ENCODE measurements around the gene IGFBP6.

The IGFBP6 gene

DNA sequence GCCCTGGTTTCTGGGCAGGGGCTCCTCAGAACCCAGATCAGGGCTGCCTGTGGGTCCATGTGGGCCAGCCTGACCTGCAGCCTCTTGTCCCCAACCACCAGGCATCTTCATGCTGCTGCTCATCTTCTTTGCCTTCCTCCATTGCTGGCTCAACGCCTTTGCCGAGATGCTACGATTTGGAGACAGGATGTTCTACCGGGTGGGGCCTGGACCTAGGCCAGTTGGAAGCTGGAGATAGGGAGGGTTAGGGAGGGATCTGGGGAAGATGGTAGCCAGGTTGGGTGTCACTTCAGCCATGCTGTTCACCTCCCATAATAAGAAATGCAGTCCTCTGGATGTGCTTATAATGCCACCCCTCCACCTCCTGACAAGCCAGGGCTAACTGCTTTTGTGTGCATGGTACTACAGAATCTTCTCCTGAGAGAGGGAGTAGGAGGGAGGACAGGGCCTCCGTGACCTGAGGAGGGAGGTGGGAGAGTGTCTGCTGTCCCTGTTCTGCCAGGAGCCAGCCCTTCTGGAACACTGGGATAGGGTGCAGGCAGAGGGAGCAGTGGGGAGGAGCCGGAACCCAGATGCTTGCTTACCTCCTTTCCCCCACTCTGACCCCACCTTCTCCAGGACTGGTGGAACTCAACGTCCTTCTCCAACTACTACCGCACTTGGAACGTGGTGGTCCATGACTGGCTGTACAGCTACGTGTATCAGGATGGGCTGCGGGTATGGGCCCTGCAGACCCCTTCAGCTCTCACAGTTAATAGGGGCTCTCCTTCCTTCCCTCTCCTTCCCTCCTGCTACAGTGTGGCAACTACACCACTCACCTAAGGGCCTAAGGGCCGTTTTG, 23.4 kb downstream of the IGFBP6 start:
- DNase-seq (ENCODE audit: low spot score) = no peak

DNA sequence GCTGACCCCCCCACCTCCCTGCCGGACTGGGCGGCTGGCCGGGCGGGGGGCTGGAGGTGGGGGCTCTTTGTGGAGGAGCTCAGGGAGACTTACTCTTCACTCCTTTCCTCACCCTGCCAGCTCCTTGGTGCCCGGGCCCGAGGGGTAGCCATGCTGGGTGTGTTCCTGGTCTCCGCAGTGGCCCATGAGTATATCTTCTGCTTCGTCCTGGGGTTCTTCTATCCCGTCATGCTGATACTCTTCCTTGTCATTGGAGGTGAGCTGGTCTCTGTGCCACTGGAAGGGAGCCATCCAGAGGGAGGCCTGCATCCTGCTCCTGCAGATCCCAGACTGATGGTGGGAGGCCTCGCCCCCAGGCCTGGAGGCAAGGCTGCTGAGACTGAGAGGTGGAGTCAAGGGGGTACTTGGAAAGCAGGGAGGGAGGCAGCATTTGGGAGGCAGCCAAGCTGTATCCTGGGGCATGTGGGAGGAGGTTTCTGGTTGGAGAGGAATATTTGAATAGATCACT, 25.5 kb downstream of the IGFBP6 start:
- DNase-seq (ENCODE audit: low spot score) = no peak

DNA sequence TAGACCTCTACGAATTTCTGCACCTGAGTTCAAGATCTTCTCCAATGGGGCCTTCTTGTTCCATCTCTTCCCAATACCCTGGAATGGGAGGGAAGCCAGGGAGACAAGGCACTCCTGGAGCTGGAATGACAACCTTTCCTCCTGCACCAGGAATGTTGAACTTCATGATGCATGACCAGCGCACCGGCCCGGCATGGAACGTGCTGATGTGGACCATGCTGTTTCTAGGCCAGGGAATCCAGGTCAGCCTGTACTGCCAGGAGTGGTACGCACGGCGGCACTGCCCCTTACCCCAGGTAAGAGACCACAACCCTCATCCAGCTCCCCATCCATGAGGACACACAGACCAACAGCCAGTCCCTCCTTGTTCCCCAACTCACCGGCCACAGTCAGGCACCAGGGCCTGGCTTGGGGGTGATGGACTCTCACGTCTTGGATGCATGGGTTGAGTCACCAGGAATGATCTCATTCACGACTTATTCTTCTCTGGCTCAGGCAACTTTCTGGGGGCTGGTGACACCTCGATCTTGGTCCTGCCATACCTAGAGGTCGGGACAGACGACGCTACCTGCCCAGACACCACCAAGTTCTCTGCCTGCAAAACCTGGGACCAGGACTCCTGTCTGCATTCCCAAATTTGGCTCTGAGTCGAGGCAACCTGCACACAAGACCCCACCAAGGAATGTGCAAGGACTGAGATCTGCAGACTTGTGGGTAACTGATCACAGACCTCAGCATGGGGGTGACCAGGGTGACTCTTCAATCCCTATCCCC, 26.3 kb downstream of the IGFBP6 start:
- DNase-seq (ENCODE audit: low spot score) = no peak

DNA sequence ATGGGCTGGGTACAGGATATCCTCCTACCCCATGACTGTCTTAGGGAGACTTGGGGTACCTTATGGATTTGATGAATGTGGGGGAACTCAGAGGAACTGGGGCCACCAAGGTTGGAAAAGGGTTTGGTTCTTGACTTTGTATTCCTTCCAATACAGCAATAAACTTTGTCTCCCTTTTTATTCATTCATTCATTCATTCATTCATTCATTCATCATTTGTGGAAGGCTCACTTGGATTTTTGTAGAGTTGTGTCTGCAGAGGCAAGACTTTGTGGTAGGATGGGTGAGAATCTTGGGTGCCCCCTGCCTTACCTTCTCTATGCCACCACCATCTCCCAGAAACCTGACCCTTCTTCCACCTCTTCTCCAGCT, 26.9 kb downstream of the IGFBP6 start:
- no peak for DNase-seq (ENCODE audit: low spot score)

DNA sequence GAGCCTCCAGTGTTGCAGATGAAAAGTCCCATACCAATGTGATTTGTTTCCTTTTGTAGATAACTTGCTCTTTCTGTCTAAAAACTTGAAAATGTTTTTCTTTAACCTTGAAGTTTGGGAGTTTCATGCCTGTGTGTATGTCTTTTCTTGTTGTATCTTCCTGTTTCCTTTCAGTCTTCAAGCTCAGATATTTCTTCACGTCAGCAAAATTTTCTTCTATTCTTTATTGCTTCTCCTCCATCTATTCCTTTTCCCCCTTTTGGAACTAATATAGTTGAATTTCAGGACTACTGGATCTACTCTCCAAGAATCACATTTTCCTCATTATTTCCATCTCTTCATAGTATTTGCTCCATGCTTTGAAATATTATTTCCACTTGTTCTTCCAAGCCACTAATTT, 29.7 kb downstream of the IGFBP6 start:
- no peak for DNase-seq (ENCODE audit: low spot score)

DNA sequence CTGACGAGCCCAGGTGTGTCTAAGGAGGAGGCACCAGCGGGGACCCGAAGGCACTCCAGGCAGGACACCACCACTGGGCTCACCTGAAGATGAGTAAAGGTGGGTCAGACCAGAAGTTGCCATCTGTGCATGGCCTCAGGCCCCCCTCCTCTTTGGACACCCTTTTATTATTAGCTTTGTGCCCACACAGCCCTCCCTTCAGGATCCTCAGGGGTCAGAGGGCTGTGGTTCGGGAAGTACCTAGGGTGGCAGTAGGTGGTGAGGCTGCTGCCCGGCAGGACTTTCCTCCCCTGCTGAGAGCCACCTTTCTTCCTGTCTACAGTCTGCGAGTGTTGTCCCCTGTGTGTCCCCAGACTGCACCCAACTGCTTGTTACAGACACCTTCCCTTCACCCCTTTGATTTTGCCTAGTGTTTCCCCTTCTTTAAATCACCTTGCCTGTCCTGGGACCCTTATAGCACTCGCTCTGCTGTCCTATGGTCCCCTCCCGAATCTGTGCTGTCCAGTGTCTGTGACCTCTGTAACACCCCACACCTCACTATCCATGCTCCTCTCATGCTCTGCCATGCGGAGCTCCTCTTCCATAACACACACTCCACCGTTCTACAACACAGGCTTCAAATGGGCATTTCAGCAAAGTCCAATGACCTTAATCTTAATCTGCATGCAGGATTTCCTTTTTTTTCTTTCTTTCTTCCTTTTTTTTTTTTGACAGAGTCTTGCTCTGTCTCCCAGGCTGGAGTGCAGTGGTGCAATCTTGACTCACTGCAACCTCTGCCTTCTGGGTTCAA, 31.5 kb downstream of the IGFBP6 start:
- no peak for DNase-seq (ENCODE audit: low spot score)

DNA sequence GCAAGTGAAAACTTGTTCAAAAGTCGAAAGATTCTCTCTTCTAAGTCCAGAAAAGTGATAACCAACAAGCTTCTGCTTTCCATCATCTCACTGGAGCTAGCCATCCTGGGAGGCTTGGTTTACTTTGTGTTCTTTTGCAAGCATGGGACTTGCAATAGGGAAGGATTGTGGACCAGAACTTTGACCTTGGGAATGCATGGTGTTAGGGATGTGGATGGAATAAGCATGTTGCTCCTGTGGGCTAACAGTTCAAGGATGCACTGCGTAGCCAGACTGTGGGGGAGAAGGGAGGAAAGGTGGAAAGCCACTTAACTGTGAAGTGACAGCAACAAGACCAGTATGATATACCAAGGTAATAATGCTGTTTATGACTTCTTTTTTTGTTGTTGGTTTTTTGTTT, 34.4 kb downstream of the IGFBP6 start:
- DNase-seq (ENCODE audit: low spot score) = no peak

DNA sequence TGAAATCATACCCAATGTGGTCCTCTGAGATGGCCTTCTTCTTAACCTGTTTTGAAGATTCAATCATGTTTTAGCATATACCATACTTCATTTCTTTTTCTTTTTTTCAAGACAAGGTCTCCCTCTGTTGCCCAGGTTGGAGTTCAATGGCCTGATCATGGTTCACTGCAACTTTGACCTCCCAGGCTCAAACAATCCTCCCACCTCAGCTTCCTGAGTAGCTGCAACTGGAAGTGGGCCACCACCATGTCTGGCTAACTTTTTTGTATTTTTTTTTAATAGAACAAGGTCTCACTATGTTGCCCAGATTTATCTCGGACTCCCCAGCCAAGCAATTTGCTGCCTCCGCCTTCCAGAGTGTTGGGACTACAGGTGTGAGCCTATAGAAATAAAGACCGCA, 36.3 kb downstream of the IGFBP6 start:
- DNase-seq (ENCODE audit: low spot score) = no peak

DNA sequence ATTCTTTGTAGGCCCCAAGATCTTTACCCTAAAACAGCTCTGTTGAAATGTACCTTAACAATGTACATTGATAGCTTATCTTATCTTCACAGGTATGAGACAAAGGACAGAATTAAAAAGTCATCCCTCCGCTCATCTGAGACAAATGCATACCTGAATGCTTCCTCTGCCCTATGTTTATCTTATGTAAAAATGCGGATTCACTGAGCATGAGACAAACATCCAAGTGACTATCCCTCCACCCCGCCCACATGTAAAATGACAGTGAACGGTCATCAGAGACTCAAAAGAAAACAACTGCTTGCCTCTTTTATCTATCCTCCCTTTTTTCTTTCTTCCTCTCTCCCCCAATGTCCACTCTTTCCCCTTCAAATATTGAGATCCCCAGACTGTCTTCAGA, 45.9 kb downstream of the IGFBP6 start:
- no peak for DNase-seq (ENCODE audit: low spot score)

DNA sequence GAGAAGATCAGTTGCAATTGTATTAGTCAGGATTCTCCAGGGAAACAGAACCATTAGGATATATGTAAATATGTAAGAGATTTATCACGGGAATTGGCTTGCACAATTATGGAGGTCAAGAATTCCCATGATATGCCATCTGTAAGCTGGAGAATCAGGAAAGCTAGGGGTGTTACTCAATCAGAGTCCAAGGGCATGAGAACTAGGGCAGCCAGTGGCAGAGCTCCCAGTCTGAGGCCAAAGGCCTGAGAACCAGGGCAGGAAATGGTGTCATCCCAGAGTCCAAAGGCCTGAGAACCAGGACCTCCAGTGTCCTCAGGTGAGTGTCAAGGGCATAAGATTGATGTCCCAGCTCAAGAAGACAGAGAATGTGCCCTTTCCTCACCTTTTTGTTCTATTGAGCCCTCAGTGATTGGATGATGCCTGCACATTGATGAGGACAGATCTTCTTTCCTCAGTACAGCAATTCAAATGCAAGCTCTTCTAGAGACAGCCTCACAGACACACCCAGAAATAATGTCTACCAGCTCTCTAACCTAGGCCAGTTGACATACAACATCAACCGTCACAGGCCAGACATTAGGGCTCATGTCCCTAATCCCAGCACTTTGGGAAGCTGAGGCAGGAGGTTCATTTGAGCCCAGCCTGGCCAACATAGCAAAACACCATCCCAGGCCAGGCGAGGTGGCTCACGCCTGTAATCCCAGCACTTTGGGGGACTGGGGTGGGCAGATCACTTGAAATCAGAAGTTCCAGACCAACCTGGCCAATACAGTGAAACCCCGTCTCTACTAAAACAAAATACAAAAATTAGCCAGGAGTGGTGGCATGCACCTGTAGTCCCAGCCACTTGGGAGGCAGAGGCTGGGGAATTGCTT, 48.2 kb downstream of the IGFBP6 start:
- no peak for DNase-seq (ENCODE audit: low spot score)

DNA sequence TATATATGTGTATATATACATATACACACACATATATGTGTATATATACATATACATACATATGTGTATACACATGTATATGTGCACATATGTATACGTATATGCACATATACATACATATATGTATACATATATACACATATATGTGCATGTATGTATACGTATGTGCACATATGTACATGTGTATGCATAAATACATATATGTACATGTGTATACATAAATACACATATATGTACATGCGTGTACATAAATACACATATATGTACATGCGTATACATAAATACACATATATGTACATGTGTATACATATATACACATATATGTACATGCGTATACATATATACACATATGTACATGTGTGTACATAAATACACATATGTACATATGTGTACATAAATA, 49.7 kb downstream of the IGFBP6 start:
- DNase-seq (ENCODE audit: low spot score) = no peak

DNA sequence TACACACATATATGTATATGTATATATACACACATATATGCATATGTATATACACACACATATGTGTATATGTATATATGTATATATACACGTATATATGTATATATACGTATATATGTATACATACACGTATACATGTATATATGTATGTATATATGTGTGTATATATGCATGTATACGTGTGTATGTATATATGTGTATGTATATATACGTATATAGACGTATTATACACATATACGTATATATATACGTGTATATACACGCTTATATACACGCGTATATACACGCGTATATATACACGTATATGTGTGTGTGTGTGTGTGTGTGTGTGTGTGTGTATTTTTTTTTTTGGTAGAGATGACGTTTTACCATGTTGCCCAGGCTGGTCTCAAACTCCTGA, 50.2 kb downstream of the IGFBP6 start:
- DNase-seq (ENCODE audit: low spot score) = no peak

DNA sequence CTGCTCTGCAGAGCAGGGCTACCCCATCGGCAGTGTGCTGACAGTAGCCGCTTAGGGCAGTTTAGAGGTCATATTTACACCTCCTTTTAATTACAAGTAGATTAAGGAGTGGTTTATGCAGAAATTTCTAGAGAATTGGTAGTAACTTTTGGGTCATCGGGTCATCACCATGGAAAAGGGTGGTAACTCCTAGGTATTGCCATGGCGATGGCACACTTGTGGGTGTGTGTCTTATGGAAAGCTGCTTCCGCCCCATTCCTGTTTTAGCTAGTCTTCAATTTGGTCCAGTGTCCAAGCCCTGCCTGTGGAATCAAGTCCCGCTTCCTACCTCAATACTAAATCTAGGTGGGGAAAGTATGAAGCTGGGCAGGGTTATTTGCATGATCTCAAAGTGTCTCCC, 53.6 kb downstream of the IGFBP6 start:
- no peak for DNase-seq (ENCODE audit: low spot score)
